K562 (cell line): Measurements from ENCODE around the gene CD300LB.

ENCODE experiments used
- BHLHE40 ChIP-seq: IDR thresholded peaks from 2 replicates; pipeline ENCODE4 v1.6.1; 2011; ENCODE audit warnings: low read length, improper control_type of control experiment
- CTCF ChIP-seq, 3 experiments: IDR thresholded peaks in 2 of 3; conservative IDR thresholded peaks in 1 of 3; 2 replicates each; pipeline ENCODE4 v1.5.1; 2011 to 2012; ENCODE audit warnings: low read length in 3 of 3, mild to moderate bottlenecking in 3 of 3, control low read depth in 2 of 3, improper control_type of control experiment in 1 of 3, inconsistent platforms in 1 of 3, low read depth in 1 of 3, mixed read lengths in 1 of 3, moderate library complexity in 1 of 3; ENCODE audit not compliant: insufficient read depth in 2 of 3
- EGR1 ChIP-seq: fragments of 450-650 bp; conservative IDR thresholded peaks from 2 replicates; pipeline ENCODE4 v1.6.1; 2017; ENCODE audit warnings: mild to moderate bottlenecking
- FOSL1 ChIP-seq: fragments of 200-800 bp; sonication (Bioruptor generic); conservative IDR thresholded peaks from 2 replicates; pipeline ENCODE4 v1.6.1; 2016; ENCODE audit warnings: missing genetic modification characterization, missing compliant biosample characterization
- MYC ChIP-seq, 2 experiments: fragments of 250-450 bp in 1 of 2; sonication (Bioruptor Pico) in 1 of 2; IDR thresholded peaks; 2 replicates each; pipeline versions ENCODE4 v1.5.1 to v1.6.1; 2012 to 2021; ENCODE audit warnings: low read depth in 2 of 2, borderline replicate concordance in 1 of 2, improper control_type of control experiment in 1 of 2, low read length in 1 of 2, mild to moderate bottlenecking in 1 of 2, moderate library complexity in 1 of 2
- NFATC3 ChIP-seq: fragments of 450-650 bp; IDR thresholded peaks from 2 replicates; pipeline ENCODE4 v1.6.1; 2017; ENCODE audit warnings: mild to moderate bottlenecking
- NR3C1 ChIP-seq: sonication (generic); formaldehyde crosslinking; IDR thresholded peaks from 2 replicates; pipeline ENCODE4 v1.8.1; 2022; ENCODE audit warnings: missing genetic modification reagents
- SMC3 ChIP-seq: conservative IDR thresholded peaks from 2 replicates; pipeline ENCODE4 v1.6.1; 2011; ENCODE audit warnings: low read depth, low read length, improper control_type of control experiment; ENCODE audit not compliant: insufficient read depth
- STAG1 ChIP-seq: sonication (generic); formaldehyde crosslinking; IDR thresholded peaks from 2 replicates; pipeline ENCODE4 v1.5.0; 2020; ENCODE audit warnings: missing genetic modification reagents, borderline replicate concordance
- ZFP30 ChIP-seq: fragments of 250-450 bp; sonication (Bioruptor Pico); IDR thresholded peaks from 2 replicates; pipeline ENCODE4 v1.8.0; 2022; ENCODE audit warnings: moderate library complexity, mild to moderate bottlenecking, inconsistent platforms, borderline replicate concordance
- ZNF124 ChIP-seq: sonication (generic); formaldehyde crosslinking; IDR thresholded peaks from 2 replicates; pipeline ENCODE4 v1.8.1; 2022; ENCODE audit warnings: missing genetic modification reagents
- ZNF274 ChIP-seq: IDR thresholded peaks from 2 replicates; pipeline ENCODE4 v1.6.1; 2011; ENCODE audit warnings: low read depth, mild to moderate bottlenecking, low read length, moderate library complexity, borderline replicate concordance

DNA sequence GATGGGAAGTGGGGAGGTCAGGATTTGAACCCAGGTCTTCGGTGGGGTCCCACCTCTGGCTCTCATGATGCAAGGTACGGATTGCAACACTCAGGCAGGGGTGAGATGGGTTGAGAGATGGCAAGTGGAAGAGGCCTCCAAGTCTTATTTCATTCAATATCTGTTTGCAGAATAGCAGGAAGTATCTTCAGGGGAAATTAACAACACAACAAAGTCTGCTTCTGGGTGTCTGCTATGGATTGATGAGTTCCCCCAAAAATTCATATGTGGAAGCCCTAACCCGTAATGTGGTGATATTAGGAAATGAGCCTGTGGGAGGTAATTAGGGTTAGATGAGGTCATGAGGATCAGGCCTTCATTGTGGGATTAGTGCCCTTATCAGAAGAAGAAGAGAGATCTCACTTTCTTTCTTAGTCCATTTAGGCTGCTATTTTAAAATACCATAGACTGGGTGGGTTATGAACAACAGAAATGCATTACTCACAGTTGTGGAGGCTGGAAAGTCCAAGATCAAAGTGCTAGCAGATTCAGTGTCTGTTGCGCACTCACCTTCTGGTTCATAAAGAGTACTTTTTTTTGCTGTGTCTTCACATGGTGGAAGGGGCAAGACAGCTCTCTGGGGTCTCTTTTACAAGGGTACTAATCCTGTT lies 40.5 kb upstream of the CD300LB start:
- TF ChIP-seq ZFP30 (CRISPR knock-in tag) = no peak
- TF ChIP-seq MYC (IDR thresholded peaks at IDR 0.05; ENCODE audit: low read depth, low read length) = no peak
- no peak for TF ChIP-seq MYC (CRISPR knock-in tag; IDR thresholded peaks at IDR 0.05; ENCODE audit: borderline replicate concordance, low read depth)
- TF ChIP-seq STAG1 (CRISPR knock-in tag) = no peak
- no peak for TF ChIP-seq EGR1
- no peak for TF ChIP-seq NFATC3
- no peak for TF ChIP-seq FOSL1 (tag)
- no peak for TF ChIP-seq ZNF274
- no peak for TF ChIP-seq CTCF (IDR thresholded peaks at IDR 0.05 in 2 of 3, conservative IDR thresholded peaks at IDR 0.05 in 1 of 3; ENCODE audit: insufficient read depth in 2 of 3, low read depth in 1 of 3, low read length in 3 of 3)
- no peak for TF ChIP-seq NR3C1 (CRISPR knock-in tag)
- TF ChIP-seq SMC3 = no peak
- no peak for TF ChIP-seq ZNF124 (CRISPR knock-in tag)
- TF ChIP-seq BHLHE40 = no peak
